SJSA1 (cell line): Measurements from ENCODE around the gene NECTIN2. TPM values are rescaled to one million over a fixed set of nuclear protein-coding genes. Genes with fewer than 3 reads are reported as not detected.
"Not testable (repeated sequence)": the region's sequence is repeated elsewhere in the genome, so short reads cannot be mapped to it uniquely, and the experiment has no call there.

Experiments
- DNase-seq, 2 experiments: peaks; one replicate each; pipeline ENCODE4 v3.0.0-alpha.2; 2015 to 2020; ENCODE audit warnings: low spot score in 2 of 2, low read depth in 1 of 2
- H3K27ac ChIP-seq: fragments of 250-450 bp; sonication (Bioruptor Pico); 2 replicates; pipeline ENCODE4 v1.5.1; 2020; ENCODE audit warnings: mild to moderate bottlenecking, moderate library complexity
- H3K27me3 ChIP-seq: fragments of 250-450 bp; sonication (Bioruptor Pico); replicated peaks from 2 replicates; pipeline ENCODE4 v1.5.1; 2020; ENCODE audit warnings: mild to moderate bottlenecking, moderate library complexity
- H3K36me3 ChIP-seq: fragments of 250-450 bp; sonication (Bioruptor Pico); 2 replicates; pipeline ENCODE4 v1.5.1; 2020; ENCODE audit warnings: mild to moderate bottlenecking
- H3K4me1 ChIP-seq: fragments of 250-450 bp; sonication (Bioruptor Pico); replicated peaks from 2 replicates; pipeline ENCODE4 v1.6.1; 2021; ENCODE audit warnings: mild to moderate bottlenecking
- H3K4me3 ChIP-seq: fragments of 250-450 bp; sonication (Bioruptor Pico); 2 replicates; pipeline ENCODE4 v1.5.1; 2020; ENCODE audit warnings: mild to moderate bottlenecking
- H3K9me3 ChIP-seq: fragments of 250-450 bp; sonication (Bioruptor Pico); replicated peaks from 2 replicates; pipeline ENCODE4 v1.5.1; 2020; ENCODE audit warnings: mild to moderate bottlenecking
- total RNA-seq: library from RNA; depleted of rRNA; stranded (reverse); fragments of >200 nt; shearing (Covaris generic); gene quantifications from 2 replicates; pipeline ENCODE4 v1.2.3, GENCODE V29; 2014

The NECTIN2 gene
- total RNA-seq, 1 experiment from 2014 or later: 246 TPM

- Histone ChIP-seq H3K27ac (peak overlapping the region; percentile 85), H3K27me3 (no peaks in the 10 kb centered on the region), H3K4me1 (peaks cover 46% of the 10 kb centered on the region), H3K36me3 (peaks cover 91% of the 10 kb centered on the region), H3K4me3 (no peak overlapping the region), H3K9me3 (no peaks in the 10 kb centered on the region)
- DNase-seq: peak; percentile 91 to 95
Measured at GRCh38 chr19:44875666-44876451, 29.8 kb downstream of the NECTIN2 start.

DNA sequence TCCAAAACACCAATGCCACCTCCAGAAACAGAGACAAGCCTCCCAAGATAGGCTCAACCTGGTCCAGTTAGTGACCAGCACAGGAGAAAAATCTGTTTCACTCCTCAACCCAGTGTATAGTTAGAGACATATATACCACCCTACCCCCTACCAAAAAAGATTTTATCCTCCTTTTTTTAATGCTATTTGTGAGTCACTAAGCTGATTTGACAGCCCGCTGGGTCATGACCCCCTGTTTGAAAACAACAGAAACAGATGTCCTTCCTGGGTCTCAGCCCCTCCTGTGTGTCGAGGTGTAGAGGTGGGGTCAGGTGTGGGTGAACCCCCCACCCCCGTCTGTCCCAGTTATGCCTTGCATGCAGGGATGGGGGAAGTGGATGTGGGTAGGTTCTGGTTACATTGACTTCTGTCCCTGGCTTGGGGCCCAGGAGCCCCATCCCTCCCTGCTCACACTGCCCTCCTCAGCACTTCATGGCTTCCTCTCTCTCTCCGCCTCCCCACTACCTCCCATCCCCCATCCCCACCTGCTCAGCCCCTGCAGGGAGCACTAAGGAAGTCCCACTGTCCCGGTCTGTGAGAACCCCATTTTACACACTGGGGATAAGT lies 30.9 kb downstream of the NECTIN2 start:
- Histone ChIP-seq H3K9me3 (no peaks in the 10 kb centered on the region), H3K4me3 (no peak overlapping the region), H3K27me3 (no peaks in the 10 kb centered on the region), H3K4me1 (peaks cover 45% of the 10 kb centered on the region), H3K36me3 (peaks cover 90% of the 10 kb centered on the region), H3K27ac (peak overlapping the region; percentile 85)
- no peak for DNase-seq

DNA sequence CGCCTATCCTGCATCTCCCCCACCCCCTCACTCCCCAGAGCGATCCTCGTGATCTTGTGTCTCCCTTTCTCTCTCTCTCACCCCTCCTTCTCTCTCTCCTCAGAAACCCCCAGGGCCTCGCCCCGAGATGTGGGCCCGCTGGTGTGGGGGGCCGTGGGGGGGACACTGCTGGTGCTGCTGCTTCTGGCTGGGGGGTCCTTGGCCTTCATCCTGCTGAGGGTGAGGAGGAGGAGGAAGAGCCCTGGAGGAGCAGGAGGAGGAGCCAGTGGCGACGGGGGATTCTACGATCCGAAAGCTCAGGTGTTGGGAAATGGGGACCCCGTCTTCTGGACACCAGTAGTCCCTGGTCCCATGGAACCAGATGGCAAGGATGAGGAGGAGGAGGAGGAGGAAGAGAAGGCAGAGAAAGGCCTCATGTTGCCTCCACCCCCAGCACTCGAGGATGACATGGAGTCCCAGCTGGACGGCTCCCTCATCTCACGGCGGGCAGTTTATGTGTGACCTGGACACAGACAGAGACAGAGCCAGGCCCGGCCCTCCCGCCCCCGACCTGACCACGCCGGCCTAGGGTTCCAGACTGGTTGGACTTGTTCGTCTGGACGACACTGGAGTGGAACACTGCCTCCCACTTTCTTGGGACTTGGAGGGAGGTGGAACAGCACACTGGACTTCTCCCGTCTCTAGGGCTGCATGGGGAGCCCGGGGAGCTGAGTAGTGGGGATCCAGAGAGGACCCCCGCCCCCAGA lies 32.2 kb downstream of the NECTIN2 start:
- H3K4me1 ChIP-seq: peaks cover 52% of the 10 kb centered on the region
- no peak overlapping the region for H3K4me3 ChIP-seq
- H3K27me3 ChIP-seq: no peaks in the 10 kb centered on the region
- H3K9me3 ChIP-seq: no peaks in the 10 kb centered on the region
- H3K27ac ChIP-seq: no peak overlapping the region
- no peak for DNase-seq
- peaks cover 88% of the 10 kb centered on the region for H3K36me3 ChIP-seq

DNA sequence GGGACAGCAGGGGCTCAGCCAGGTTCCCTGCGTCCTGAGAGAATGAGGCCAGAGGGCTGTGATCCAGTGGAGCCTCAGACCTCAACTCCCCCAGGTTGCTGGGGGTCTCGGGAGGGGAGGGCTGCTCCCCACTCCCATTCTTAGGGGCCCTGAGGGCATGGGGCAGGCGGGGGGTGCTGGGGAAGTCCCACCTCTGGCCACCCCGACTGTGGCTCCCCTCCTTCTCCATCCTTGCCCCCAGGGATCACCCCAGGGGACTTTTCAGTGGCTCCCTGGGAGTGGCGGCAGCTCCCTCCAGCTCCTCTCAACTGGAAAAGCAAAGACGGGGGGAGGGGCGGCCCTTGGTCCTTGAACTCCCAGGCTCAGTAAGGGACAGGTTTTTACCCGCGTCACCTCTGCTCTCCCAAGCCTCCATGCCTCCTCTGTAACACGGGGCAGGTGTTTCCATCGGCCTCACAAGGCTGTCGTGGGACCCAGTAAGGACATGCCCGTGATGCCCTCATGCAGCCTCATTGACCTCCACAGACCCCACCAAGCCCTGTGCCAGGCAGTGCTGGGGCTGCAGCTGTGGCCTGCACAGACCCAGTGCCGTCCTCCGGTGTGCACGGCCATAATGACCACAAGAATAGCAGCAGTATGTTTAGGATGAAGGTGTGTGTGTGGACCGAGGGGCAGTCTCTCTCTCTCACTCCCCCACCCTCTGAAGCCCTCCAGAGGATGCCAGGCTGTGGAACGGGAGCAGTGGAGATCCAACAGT lies 33.4 kb downstream of the NECTIN2 start:
- Histone ChIP-seq H3K27me3 (no peaks in the 10 kb centered on the region), H3K4me3 (no peak overlapping the region), H3K27ac (no peak overlapping the region; the same call in 1 of the 2 replicates), H3K4me1 (peaks cover 50% of the 10 kb centered on the region), H3K36me3 (peaks cover 82% of the 10 kb centered on the region), H3K9me3 (no peaks in the 10 kb centered on the region)
- DNase-seq: no peak

DNA sequence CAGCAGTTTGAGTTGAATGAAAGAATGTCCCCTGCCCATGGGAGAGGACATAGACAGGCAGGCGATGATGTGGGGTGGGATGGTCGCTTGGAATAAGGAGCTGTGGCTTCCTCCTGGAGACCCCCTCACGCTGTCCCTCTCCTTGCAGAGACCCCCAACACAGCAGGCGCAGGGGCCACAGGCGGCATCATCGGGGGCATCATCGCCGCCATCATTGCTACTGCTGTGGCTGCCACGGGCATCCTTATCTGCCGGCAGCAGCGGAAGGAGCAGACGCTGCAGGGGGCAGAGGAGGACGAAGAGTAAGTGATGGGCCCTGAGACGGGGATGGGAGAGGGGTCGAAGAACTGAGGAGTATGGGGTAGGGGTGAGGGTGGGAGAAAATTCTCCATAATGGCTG lies 36.0 kb downstream of the NECTIN2 start:
- Histone ChIP-seq H3K27ac (no peak overlapping the region), H3K9me3 (no peaks in the 10 kb centered on the region), H3K27me3 (no peaks in the 10 kb centered on the region), H3K4me1 (peaks cover 37% of the 10 kb centered on the region), H3K36me3 (peaks cover 83% of the 10 kb centered on the region), H3K4me3 (no peak overlapping the region)
- DNase-seq: no peak

- H3K4me3 ChIP-seq, H3K27me3 ChIP-seq, H3K27ac ChIP-seq, DNase-seq, H3K9me3 ChIP-seq: not testable (repeated sequence)
- Histone ChIP-seq H3K36me3 (peaks cover 83% of the 10 kb centered on the region), H3K4me1 (peaks cover 32% of the 10 kb centered on the region)
Measured at GRCh38 chr19:44882619-44883397, 36.7 kb downstream of the NECTIN2 start.

GRCh38 chr19:44883922-44884321 lies 37.8 kb downstream of the NECTIN2 start:
- Histone ChIP-seq H3K27me3 (no peaks in the 10 kb centered on the region), H3K4me3 (no peak overlapping the region), H3K36me3 (peaks cover 76% of the 10 kb centered on the region), H3K4me1 (peaks cover 32% of the 10 kb centered on the region), H3K9me3 (no peaks in the 10 kb centered on the region), H3K27ac (peak overlapping the region; percentile 69)
- peak; percentile 76 to 90 for DNase-seq

DNA sequence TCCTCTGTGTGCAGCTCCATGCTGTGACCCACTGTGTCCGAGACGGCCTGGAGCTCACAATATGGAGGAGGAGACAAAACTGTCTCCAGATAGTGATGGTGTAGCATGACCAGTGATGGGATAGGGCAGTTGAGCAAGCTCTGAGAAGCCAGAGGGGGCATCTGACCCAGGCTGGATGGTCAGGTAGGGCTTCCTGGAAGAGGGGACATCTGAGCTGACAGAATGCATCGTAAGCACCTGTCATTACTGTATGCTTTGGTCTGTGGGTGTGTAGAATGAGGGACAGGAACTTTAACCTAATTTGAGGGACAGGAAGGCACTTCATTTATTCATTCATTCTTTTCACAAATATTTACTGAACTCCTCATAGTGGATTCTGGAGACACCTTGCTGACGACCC lies 38.5 kb downstream of the NECTIN2 start:
- peaks cover 34% of the 10 kb centered on the region for H3K4me1 ChIP-seq
- no peak for DNase-seq
- H3K4me3 ChIP-seq: no peak overlapping the region
- peak overlapping the region; percentile 69 for H3K27ac ChIP-seq
- peaks cover 76% of the 10 kb centered on the region for H3K36me3 ChIP-seq
- no peaks in the 10 kb centered on the region for H3K9me3 ChIP-seq
- H3K27me3 ChIP-seq: no peaks in the 10 kb centered on the region

- H3K9me3 ChIP-seq: no peaks in the 10 kb centered on the region
- H3K27me3 ChIP-seq: no peaks in the 10 kb centered on the region
- H3K4me3 ChIP-seq: no peak overlapping the region
- no peak overlapping the region for H3K27ac ChIP-seq
- peaks cover 68% of the 10 kb centered on the region for H3K36me3 ChIP-seq
- DNase-seq: no peak
- H3K4me1 ChIP-seq: peaks cover 41% of the 10 kb centered on the region
Measured at GRCh38 chr19:44886141-44886540, 40.0 kb downstream of the NECTIN2 start.

- Histone ChIP-seq H3K36me3 (peaks cover 73% of the 10 kb centered on the region), H3K27ac (no peak overlapping the region), H3K9me3 (no peaks in the 10 kb centered on the region), H3K4me1 (peaks cover 46% of the 10 kb centered on the region), H3K4me3 (no peak overlapping the region), H3K27me3 (no peaks in the 10 kb centered on the region)
- no peak for DNase-seq
Measured at GRCh38 chr19:44887648-44888047, 41.6 kb downstream of the NECTIN2 start.

GRCh38 chr19:44888335-44888734 lies 42.2 kb downstream of the NECTIN2 start:
- H3K27me3 ChIP-seq, H3K27ac ChIP-seq, H3K9me3 ChIP-seq, H3K4me3 ChIP-seq, DNase-seq: not testable (repeated sequence)
- Histone ChIP-seq H3K36me3 (peaks cover 74% of the 10 kb centered on the region), H3K4me1 (peaks cover 40% of the 10 kb centered on the region)

DNA sequence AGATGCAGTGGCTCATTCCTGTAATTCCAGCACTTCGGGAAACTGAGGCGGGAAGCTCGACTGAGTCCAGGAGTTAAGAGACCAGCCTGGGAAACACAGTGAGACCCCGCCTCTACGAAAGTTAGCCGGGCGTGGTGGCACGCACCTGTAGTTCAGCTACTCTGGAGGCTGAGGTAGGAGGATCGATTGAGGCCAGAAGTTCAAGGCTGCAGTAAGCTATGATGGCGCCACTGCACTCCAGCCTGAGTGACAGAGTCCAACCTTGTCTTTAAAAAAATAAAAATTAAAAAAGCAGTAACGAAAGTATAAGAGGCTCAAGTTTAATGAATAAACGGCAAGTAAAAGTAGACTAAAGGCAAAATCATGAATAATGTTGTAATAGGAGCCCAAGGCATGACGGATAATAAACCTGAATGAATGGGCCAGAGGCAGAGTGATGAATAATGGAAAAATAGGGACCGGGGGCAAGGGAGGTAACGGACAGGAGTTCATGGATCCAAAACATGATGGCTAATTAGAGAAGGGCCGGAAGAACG lies 43.8 kb downstream of the NECTIN2 start:
- H3K27me3 ChIP-seq: no peaks in the 10 kb centered on the region
- H3K27ac ChIP-seq: peak overlapping the region; percentile 69
- H3K4me1 ChIP-seq: peaks cover 26% of the 10 kb centered on the region
- DNase-seq: no peak
- peaks cover 80% of the 10 kb centered on the region for H3K36me3 ChIP-seq
- peak overlapping the region; percentile 93 for H3K4me3 ChIP-seq
- no peaks in the 10 kb centered on the region for H3K9me3 ChIP-seq
